Sigmoid colon (tissue), 4 donors: ENCODE measurements around the gene SNX14.

Experiments used
- EP300 ChIP-seq, 4 donors: sonication (generic); formaldehyde crosslinking; IDR thresholded peaks; one replicate each; pipeline ENCODE4 v1.6.1; 2017; ENCODE audit warnings: antibody characterized with exemption in 4 of 4
- POLR2A ChIP-seq, 2 donors: fragments of 450-650 bp; IDR thresholded peaks; one replicate each; pipeline ENCODE4 v1.6.1; 2016; ENCODE audit warnings: antibody characterized with exemption in 2 of 2, mild to moderate bottlenecking in 2 of 2, moderate library complexity in 2 of 2
- TF ChIP-seq, protein P1 (sequence below), 4 experiments: fragments of 450-650 bp in 3 of 4; fragments of 200-600 bp in 1 of 4; IDR thresholded peaks; one replicate each; pipeline ENCODE4 v1.5.1; 2016 to 2019; ENCODE audit warnings: antibody characterized with exemption in 4 of 4, mild to moderate bottlenecking in 3 of 4, moderate library complexity in 2 of 4

DNA sequence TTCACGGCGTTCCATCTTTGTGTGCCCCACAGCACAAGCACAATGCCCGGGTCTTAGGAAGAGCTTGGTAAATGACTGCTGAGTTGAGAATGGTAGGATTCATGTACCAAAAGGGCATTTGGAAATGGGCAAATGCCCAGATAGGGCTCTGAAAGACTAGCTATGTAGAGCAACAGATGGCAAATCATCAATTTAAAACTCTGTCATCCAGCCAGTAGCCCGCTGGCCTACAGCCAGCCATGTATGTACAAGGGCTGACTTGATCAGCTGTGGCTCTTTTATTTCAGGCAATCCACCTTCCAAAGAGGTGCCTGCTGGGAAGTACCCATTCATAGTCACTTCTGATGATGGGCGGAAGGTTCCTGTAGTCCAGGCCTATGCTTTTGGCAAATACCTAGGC lies 108.7 kb downstream of the SNX14 start:
- TF ChIP-seq, protein P1, sequence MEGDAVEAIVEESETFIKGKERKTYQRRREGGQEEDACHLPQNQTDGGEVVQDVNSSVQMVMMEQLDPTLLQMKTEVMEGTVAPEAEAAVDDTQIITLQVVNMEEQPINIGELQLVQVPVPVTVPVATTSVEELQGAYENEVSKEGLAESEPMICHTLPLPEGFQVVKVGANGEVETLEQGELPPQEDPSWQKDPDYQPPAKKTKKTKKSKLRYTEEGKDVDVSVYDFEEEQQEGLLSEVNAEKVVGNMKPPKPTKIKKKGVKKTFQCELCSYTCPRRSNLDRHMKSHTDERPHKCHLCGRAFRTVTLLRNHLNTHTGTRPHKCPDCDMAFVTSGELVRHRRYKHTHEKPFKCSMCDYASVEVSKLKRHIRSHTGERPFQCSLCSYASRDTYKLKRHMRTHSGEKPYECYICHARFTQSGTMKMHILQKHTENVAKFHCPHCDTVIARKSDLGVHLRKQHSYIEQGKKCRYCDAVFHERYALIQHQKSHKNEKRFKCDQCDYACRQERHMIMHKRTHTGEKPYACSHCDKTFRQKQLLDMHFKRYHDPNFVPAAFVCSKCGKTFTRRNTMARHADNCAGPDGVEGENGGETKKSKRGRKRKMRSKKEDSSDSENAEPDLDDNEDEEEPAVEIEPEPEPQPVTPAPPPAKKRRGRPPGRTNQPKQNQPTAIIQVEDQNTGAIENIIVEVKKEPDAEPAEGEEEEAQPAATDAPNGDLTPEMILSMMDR (IDR thresholded peaks at IDR 0.05) = no peak
- TF ChIP-seq POLR2A (IDR thresholded peaks at IDR 0.05) (no peak), EP300 (IDR thresholded peaks at IDR 0.05) (no peak)
